NK-92 treated with Interleukin-12 subunit alpha and Interleukin-12 subunit beta, amount 100 ng/mL, for 24 hours (cell line): ENCODE results near the gene HPD.
A peak's percentile ranks its signal among the peaks of the same experiment; 100 is the strongest.

ENCODE experiments used
- DNase-seq: peaks from one replicate; lab custom pipeline; 2025; lab: John Stamatoyannopoulos, UW

Gene HPD

DNA sequence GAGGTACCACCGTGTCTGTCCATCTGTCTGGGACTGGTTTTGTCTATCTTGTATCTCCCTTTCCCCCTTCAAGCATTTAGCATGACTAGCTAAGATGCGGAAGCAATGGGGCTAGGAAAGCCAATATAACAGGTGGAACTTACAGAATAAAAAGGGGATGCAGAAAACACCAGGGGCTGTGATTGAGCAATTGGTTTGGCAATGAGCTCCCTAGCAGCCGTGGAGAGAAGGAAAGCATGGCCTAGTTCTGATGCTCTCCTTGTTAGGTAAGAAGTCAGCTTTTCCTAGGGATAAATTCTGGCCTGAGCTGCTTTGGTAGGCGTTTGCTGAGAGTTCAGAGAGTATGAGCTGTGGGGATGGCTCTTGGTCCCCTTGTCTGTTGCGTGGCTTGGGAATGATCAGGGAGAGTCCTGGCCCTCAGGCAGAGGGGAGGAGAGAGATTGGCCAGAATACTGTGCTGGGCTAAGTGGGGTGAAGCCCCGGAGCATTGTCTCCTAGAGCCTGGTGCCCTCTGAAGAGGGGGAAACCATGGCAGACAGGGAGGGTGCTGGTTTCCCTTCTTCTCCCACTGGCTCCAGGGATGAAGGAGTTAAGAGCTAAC, 47.7 kb downstream of the HPD start:
- no peak for DNase-seq

DNA sequence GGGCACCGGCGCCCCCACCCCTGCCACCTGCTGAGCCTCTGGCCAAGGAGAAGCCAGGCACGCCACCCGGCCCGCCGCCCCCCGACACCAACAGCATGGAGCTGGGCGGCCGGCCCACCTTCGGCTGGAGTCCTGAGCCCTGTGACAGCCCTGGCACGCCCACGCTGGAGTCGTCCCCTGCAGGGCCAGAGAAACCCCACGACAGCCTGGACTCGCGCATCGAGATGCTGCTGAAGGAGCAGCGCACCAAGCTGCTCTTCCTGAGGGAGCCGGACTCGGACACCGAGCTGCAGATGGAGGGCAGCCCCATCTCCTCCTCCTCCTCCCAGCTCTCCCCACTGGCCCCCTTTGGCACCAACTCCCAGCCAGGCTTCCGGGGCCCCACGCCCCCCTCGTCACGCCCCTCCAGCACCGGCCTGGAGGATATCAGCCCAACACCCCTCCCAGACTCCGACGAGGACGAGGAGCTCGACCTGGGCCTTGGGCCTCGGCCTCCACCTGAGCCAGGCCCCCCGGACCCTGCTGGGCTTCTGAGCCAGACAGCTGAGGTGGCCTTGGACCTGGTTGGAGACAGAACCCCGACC, 48.3 kb downstream of the HPD start:
- DNase-seq, result no peak

DNA sequence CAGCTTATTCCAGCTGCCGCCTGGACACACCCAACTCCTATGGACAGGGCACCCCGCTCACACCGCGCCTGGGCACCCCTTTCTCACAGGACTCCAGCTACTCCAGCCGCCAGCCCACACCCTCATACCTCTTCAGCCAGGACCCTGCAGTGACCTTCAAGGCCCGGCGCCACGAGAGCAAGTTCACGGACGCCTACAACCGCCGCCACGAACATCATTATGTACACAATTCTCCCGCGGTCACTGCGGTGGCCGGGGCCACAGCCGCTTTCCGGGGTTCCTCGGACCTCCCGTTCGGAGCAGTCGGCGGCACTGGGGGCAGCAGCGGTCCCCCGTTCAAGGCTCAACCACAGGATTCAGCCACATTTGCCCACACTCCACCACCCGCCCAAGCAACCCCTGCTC, 48.9 kb downstream of the HPD start:
- no peak for DNase-seq

- DNase-seq, result no peak
Observed at GRCh38 chr12:121808623-121809022, 50.0 kb downstream of the HPD start.

DNA sequence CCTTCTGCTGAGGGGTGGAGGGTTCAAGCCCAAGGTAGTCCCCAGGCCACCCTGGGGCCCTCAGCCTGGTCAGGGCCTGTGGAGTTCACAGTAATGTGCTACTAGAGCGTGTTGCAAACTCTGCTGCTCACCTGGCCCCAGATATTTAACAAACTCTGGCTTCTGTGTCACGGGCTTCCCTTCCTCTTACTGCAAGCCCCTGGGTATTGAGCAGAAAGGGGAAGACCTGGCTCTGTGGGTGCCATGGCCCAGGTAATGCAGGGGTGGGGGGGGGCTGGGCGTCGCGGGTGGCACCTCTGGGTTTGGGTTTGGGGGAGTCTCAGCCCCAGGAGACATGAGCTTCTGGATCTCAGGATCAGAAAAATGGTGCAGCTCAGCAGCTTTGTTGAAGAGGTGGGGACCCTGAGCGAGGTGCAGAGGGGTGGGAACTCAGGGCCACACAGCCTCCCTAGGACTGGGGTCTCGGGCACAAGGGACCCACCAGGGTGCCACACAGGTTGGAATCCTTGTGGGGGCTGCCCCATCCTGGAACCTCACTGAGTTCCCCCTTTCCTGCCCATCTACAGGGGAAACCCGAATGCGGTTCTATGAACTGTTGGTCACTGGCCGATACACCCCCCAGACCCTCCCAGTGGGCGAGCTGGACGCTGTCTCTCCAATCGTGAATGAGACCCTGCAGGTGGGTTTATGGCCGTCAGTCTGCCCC, 50.9 kb downstream of the HPD start:
- DNase-seq, result no peak

DNA sequence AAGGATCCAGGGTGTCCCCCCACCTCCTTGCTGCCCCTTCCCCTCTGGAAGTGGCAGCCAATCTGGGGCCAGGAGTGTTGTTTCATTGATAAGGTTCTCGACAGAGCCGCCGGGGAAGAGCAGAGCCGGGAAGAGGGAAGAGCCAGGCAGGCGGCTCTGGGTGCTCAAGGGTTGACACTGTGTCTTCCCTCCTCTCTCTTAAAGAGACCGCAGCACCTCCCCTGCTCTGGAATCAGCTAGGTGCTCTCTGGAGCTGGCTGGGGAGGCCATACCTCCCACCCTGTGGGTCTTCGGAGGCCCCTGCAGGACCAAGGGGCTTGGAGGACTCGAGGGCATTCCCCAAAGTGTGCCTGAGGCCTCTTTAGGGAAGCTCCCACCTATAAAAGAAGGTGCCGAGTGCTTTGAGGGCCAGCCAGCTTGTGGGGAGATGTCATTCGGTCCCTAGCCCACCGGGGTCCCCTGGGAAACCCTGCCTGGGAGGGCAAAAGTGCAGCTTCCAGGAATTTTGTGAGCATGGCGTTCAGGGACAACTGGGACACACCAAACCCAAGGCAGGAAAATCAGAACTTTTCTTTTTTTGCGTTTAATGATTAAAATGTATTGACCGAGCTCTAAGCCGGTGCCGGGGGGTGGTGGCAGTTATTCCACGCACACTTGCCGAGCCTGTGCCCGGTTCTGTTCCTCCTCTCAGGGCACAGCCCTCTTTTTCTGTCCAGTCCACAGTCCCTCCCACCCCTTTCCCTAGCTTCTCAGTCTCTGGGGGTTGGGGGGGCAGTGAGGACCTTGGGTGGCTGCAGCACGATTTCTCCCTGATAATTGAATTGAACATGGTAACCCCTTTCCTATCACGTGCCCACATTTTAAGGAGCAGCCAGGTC, 51.9 kb downstream of the HPD start:
- no peak for DNase-seq

- no peak for DNase-seq
Observed at GRCh38 chr12:121806009-121806545, 52.6 kb downstream of the HPD start.

- DNase-seq, result no peak
Observed at GRCh38 chr12:121805171-121806008, 53.3 kb downstream of the HPD start.

GRCh38 chr12:121804417-121805111, 54.1 kb downstream of the HPD start:
- peak; percentile 25 for DNase-seq

DNA sequence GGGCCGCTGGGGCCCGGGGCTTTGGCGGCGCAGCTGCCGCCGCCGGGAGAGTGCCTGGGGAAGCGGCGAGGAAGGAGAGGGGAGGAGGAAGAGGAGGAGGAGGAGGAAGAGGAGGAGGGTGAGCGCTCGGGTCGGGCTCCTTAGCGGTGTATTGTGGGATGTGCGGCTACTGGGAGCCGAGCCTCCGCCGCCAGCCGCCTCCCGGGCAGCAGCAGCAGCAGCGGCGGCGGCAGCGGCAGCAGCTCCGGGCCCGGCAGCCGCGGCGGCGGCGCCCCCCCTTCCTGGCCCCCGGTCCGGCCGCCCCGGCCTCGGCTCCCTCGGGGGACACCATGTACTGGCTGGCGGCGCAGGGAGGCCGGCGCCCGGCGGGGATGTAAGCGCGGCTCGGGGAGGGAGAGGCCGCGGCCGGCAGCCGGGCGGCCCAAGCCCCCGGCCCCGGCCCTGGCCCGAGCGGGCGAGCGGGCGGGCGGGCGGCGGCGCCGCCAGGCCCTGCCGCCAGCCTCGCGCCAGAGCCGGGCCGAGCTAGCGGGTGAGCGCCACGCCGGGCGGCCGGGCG, 54.7 kb downstream of the HPD start, which contains the start of gene SETD1B:
SETD1B (plus strand) TSS at position 149 of the 556 bp plus-strand sequence. CDS start 729 bp downstream, outside the sequence.
- DNase-seq, result peak; percentile 53

GRCh38 chr12:121802843-121803698, 55.6 kb downstream of the HPD start:
- DNase-seq, result peak; percentile 84

- no peak for DNase-seq
Observed at GRCh38 chr12:121802485-121802842, 56.2 kb downstream of the HPD start.

- no peak for DNase-seq
Observed at GRCh38 chr12:121801595-121802484, 56.8 kb downstream of the HPD start.

GRCh38 chr12:121800694-121801594, 57.7 kb downstream of the HPD start:
- DNase-seq, result peak; percentile 42

- DNase-seq, result peak; percentile 70
Observed at GRCh38 chr12:121799842-121800693, 58.6 kb downstream of the HPD start.

GRCh38 chr12:121799156-121799841, 59.4 kb downstream of the HPD start:
- no peak for DNase-seq
